Uterus (tissue), 4 donors: Measurements from ENCODE around the gene LCN6. TPM values are rescaled to one million over a fixed set of nuclear protein-coding genes. Genes with fewer than 3 reads are reported as not detected.

Source experiments
- DNase-seq, 2 donors: peaks; one replicate each; pipeline ENCODE4 v3.0.0-alpha.2; 2019 to 2020
- H3K27ac ChIP-seq, 2 donors: fragments of 200-600 bp; sonication (generic); 1 replicate in 1 of 2; 2 replicates in 1 of 2; pipeline ENCODE4 v1.5.1; 2016 to 2018
- H3K27me3 ChIP-seq, 2 donors: fragments of 200-600 bp; sonication (generic); one replicate each; pipeline ENCODE4 v1.5.1; 2018 to 2019; ENCODE audit warnings: control low read depth in 1 of 2
- H3K36me3 ChIP-seq, 2 donors: fragments of 200-600 bp; sonication (generic); one replicate each; pipeline ENCODE4 v1.5.1; 2019; ENCODE audit warnings: control low read depth in 1 of 2
- H3K4me1 ChIP-seq, 2 donors: fragments of 200-600 bp; sonication (generic); one replicate each; pipeline ENCODE4 v1.5.1; 2018 to 2019; ENCODE audit warnings: control low read depth in 1 of 2
- H3K4me3 ChIP-seq, 2 donors: fragments of 200-600 bp; sonication (generic); 1 replicate in 1 of 2; 2 replicates in 1 of 2; pipeline ENCODE4 v1.5.1; 2018 to 2019; ENCODE audit warnings: mild to moderate bottlenecking in 1 of 2
- H3K9me3 ChIP-seq, 2 donors: fragments of 200-600 bp; sonication (generic); one replicate each; pipeline ENCODE4 v1.5.1; 2019; ENCODE audit warnings: control low read depth in 1 of 2
- CTCF ChIP-seq, 4 experiments: fragments of 200-600 bp in 2 of 4; fragments of 450-650 bp in 2 of 4; sonication (generic) in 2 of 4; IDR thresholded peaks; one replicate each; pipeline ENCODE4 v1.5.1; 2016 to 2019; ENCODE audit warnings: antibody characterized with exemption in 4 of 4, mild to moderate bottlenecking in 2 of 4, moderate library complexity in 1 of 4
- POLR2A ChIP-seq, 2 donors: fragments of 450-650 bp; IDR thresholded peaks; one replicate each; pipeline ENCODE4 v1.6.1; 2016; ENCODE audit warnings: antibody characterized with exemption in 2 of 2, mild to moderate bottlenecking in 1 of 2, moderate library complexity in 1 of 2
- intact Hi-C: fragments of 100-400 bp; cut with DNase I; formaldehyde crosslinking; loops from one replicate; pipeline ENCODE4 v1.15.1; 2023; ENCODE audit warnings: low total_unique reads
- total RNA-seq, 4 donors: library from RNA; depleted of rRNA in 3 of 4; stranded (reverse); fragments of >200 nt in 3 of 4; gene quantifications; one replicate each; pipeline versions ENCODE4 v1.1.0 to v1.2.4, GENCODE V29; 2014 to 2023
- donor health status: DM: yes; HTN: yes; CAD: no.

The LCN6 gene
- total RNA-seq, 4 donors from 2014 or later = 1.2 to 164 (median 89.7) TPM

DNA sequence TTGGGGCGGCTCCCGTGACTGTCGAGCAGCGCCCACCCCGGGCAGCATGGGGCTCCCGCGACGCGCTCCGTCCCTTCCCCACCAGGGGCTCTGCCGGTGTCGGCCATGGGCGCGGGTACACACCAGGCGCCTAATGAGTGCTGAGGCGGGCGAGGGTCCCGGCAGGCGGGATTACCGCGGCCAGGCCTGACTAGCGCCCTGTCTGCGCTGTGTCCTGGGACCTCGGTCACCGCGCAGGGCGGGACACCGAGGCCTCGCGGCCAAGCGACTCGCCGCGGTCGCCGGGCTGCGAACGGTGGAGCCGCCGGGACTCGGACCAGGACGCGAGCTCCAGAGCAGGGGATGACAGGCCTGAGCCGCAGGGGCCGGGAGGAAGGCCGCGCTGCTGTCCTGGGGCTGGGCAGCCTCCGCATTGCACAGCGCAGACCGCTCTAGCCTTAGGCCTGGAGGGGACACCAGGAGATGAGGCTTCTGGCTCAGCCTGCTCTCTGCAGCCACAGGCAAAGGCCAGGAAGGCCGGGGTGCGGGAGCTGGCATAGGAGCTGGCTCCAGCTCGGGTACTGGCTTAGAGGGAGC, 19.7 kb downstream of the LCN6 start:
- TF ChIP-seq CTCF (IDR thresholded peaks at IDR 0.05) = no peak
- no peak for TF ChIP-seq POLR2A (IDR thresholded peaks at IDR 0.05)
- Histone ChIP-seq H3K27me3 (no peaks in the 10 kb centered on the region), H3K36me3 (no peaks in the 10 kb centered on the region), H3K9me3 (no peaks in the 10 kb centered on the region), H3K27ac (peak overlapping the region; percentile 41 to 48), H3K4me1 (peaks cover 0 to 13% of the 10 kb centered on the region in 2 donors), H3K4me3 (peak overlapping the region; percentile 53 to 57)
- no peak for DNase-seq
- intact Hi-C loops = no loop called here

- TF ChIP-seq POLR2A (IDR thresholded peaks at IDR 0.05) (peak; percentile 89 to 98), CTCF (IDR thresholded peaks at IDR 0.05) (peak; percentile 84 to 98 (median 97))
- DNase-seq = peak; percentile 86 to 90
- intact Hi-C loops = no loop called here
- Histone ChIP-seq H3K4me1 (peaks cover 0 to 13% of the 10 kb centered on the region in 2 donors), H3K4me3 (peak overlapping the region; percentile 53 to 57), H3K27me3 (no peaks in the 10 kb centered on the region), H3K27ac (peak overlapping the region; percentile 41 to 51), H3K36me3 (no peaks in the 10 kb centered on the region), H3K9me3 (no peaks in the 10 kb centered on the region)
Measured at GRCh38 chr9:136728080-136728547, 20.2 kb downstream of the LCN6 start.

DNA sequence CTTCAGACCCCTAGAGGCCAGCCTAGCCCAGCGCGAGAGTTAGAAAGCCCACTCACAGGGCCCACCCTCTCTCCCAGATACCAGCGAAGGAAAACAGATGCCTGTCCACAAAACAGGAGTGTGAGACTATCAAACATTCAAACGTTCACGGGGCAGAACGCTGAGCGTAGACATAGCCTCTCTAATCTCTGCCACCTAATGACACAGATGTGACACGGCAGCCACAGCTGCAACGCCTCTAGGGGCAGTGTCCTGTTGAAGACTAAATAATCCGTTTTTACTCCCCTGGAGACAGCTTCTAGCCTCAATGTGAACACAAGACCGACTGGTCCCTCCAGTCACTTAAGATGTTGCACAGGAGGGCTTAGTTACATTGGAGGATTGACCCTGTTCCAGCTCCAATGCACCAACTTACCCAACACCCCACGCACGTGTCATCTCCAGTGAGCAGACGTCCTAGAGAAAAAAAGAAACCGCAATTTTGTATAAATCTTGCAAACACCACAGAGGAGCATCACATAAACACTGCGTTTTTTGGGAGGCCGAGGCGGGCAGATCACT, 21.6 kb downstream of the LCN6 start:
- DNase-seq = no peak
- Histone ChIP-seq H3K4me1 (peaks cover 0 to 13% of the 10 kb centered on the region in 2 donors), H3K27me3 (no peaks in the 10 kb centered on the region), H3K9me3 (no peaks in the 10 kb centered on the region), H3K4me3 (peak overlapping the region; percentile 53 to 57), H3K27ac (peak overlapping the region in 1 of 2 donors; percentile 40), H3K36me3 (no peaks in the 10 kb centered on the region)
- no peak for TF ChIP-seq CTCF (IDR thresholded peaks at IDR 0.05)
- no peak for TF ChIP-seq POLR2A (IDR thresholded peaks at IDR 0.05)
- intact Hi-C loops = no loop called here

DNA sequence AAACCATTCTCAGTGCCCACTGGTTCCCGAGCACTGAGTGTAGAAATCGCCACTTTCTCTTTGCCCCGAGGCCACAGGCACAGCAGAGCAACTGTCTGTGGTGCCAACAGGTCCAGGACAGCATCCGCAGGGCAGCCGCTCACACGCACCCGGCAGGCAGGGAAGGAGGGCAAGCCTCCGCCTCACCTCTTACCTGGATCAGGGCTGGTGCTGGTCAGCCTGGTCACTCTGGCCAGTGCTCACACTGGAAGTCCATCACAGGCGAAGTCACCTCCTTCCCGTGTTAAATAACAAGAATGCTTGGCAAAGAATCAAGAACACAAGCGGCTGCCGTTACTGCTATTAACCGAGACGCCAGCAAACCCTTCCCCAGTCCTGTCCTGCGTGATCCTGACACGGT, 22.2 kb downstream of the LCN6 start:
- Histone ChIP-seq H3K27ac (peak overlapping the region in 1 of 2 donors; percentile 10), H3K36me3 (no peaks in the 10 kb centered on the region), H3K4me3 (no peak overlapping the region), H3K27me3 (no peaks in the 10 kb centered on the region), H3K4me1 (peaks cover 0 to 13% of the 10 kb centered on the region in 2 donors), H3K9me3 (no peaks in the 10 kb centered on the region)
- no peak for DNase-seq
- intact Hi-C loops = no loop called here
- TF ChIP-seq POLR2A (IDR thresholded peaks at IDR 0.05) = no peak
- no peak for TF ChIP-seq CTCF (IDR thresholded peaks at IDR 0.05)

DNA sequence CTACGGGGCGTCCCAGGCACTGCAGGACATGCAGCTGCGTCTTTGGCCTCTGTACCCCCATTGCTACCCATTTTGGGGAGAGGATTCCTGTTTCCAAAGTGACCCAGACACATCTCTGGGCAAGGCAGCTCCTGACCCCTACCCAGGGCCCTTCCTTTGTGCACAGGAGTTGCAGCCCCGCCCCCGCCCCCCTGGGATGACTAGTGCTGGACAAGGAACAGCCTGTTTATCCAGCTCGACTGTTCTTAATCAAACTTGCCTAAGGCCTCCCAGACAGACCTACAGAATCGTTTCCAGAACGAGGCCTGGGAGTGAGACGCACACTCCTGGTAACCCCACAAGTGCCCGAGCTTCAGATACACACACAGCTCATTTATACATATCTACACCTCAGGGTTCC, 22.7 kb downstream of the LCN6 start:
- no peak for DNase-seq
- Histone ChIP-seq H3K27me3 (no peaks in the 10 kb centered on the region), H3K4me3 (no peak overlapping the region), H3K9me3 (no peaks in the 10 kb centered on the region), H3K27ac (no peak overlapping the region), H3K4me1 (peaks cover 0 to 13% of the 10 kb centered on the region in 2 donors), H3K36me3 (no peaks in the 10 kb centered on the region)
- no peak for TF ChIP-seq CTCF (IDR thresholded peaks at IDR 0.05)
- no peak for TF ChIP-seq POLR2A (IDR thresholded peaks at IDR 0.05)
- intact Hi-C loops = no loop called here
